ENCODE results near the gene CC2D1A. TPM values are rescaled to one million over a fixed set of nuclear protein-coding genes. Genes with fewer than 3 reads are reported as not detected.

CC2D1A gene
- total RNA-seq, 1 experiment from 2014 or later, result 67.7 TPM

GRCh38 chr19:13866463-13867046, 39.4 kb upstream of the CC2D1A start:
- peak overlapping the region; percentile 100 for H3K4me2 ChIP-seq (ENCODE audit: low read length)
- no peak for TF ChIP-seq EZH2 (IDR thresholded peaks at IDR 0.05; ENCODE audit: low read length, unreplicated experiment)
- TF ChIP-seq EZH2phosphoT487 (IDR thresholded peaks at IDR 0.05; ENCODE audit: borderline replicate concordance, low read length), result no peak
- TF ChIP-seq, protein P1, sequence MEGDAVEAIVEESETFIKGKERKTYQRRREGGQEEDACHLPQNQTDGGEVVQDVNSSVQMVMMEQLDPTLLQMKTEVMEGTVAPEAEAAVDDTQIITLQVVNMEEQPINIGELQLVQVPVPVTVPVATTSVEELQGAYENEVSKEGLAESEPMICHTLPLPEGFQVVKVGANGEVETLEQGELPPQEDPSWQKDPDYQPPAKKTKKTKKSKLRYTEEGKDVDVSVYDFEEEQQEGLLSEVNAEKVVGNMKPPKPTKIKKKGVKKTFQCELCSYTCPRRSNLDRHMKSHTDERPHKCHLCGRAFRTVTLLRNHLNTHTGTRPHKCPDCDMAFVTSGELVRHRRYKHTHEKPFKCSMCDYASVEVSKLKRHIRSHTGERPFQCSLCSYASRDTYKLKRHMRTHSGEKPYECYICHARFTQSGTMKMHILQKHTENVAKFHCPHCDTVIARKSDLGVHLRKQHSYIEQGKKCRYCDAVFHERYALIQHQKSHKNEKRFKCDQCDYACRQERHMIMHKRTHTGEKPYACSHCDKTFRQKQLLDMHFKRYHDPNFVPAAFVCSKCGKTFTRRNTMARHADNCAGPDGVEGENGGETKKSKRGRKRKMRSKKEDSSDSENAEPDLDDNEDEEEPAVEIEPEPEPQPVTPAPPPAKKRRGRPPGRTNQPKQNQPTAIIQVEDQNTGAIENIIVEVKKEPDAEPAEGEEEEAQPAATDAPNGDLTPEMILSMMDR (conservative IDR thresholded peaks at IDR 0.05; ENCODE audit: low read depth, low read length), result no peak
- TSS peak; percentile 21 for BruUV-seq (replicated peaks)

DNA sequence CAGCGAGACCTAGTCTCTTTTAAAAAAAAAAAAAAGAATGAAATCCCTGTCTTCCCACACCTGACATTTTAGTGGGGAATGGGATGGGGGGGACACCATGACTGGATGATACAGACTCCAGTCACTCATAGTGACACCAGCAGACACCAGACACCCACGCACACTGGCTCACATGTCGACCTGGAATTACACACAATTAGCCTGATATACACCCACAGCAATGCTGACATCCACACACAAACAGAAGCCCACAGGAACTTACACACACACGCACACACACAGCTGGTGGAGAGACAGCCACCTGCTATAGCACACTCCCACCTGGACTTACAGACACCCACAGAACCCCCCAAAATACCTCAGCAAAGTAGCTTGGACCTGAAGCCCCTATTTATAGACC, 37.3 kb upstream of the CC2D1A start:
- no peak for TF ChIP-seq EZH2phosphoT487 (IDR thresholded peaks at IDR 0.05; ENCODE audit: borderline replicate concordance, low read length)
- TF ChIP-seq EZH2 (IDR thresholded peaks at IDR 0.05; ENCODE audit: low read length, unreplicated experiment), result no peak
- TF ChIP-seq, protein P1 (conservative IDR thresholded peaks at IDR 0.05; ENCODE audit: low read depth, low read length), result no peak
- CTCF ChIA-PET, result no interaction called here
- intact Hi-C loops (cut with micrococcal nuclease), result no loop called here
- Histone ChIP-seq H3K27ac (ENCODE audit: low read length) (no peak overlapping the region), H3K36me3 (ENCODE audit: low read depth, low read length) (no peaks in the 10 kb centered on the region), H3K4me2 (ENCODE audit: low read length) (no peak overlapping the region), H3K4me1 (ENCODE audit: insufficient read depth, low read length) (no peaks in the 10 kb centered on the region; the same call in 1 of the 2 replicates), H3K79me2 (ENCODE audit: low read length) (no peaks in the 10 kb centered on the region), H3K9me3 (ENCODE audit: low read length) (no peaks in the 10 kb centered on the region), H2AFZ (ENCODE audit: low read length) (no peak overlapping the region), H3K9ac (ENCODE audit: low read length) (no peak overlapping the region), H3F3A (ENCODE audit: low read length, unreplicated experiment) (peaks cover 4% of the 10 kb centered on the region), H4K20me1 (ENCODE audit: low read length) (no peaks in the 10 kb centered on the region), H3K27me3 (ENCODE audit: low read length) (no peaks in the 10 kb centered on the region), H3K4me3 (ENCODE audit: low read length) (no peak overlapping the region), H3K9me2 (replicated peaks; ENCODE audit: low read length) (no peaks in the 10 kb centered on the region)
- no peak for DNase-seq
- BruUV-seq (replicated peaks), result no TSS peak
- ATAC-seq, result no peak
- POLR2A ChIA-PET (ENCODE audit: unreplicated experiment), result no interaction called here

More at GRCh38 chr19:13866463-13867046, 39.4 kb upstream of the CC2D1A start:
- Histone ChIP-seq H3K4me1 (ENCODE audit: insufficient read depth, low read length) (peaks cover 5% of the 10 kb centered on the region), H3K9me3 (ENCODE audit: low read length) (no peaks in the 10 kb centered on the region), H4K20me1 (ENCODE audit: low read length) (no peaks in the 10 kb centered on the region), H3K36me3 (ENCODE audit: low read depth, low read length) (no peaks in the 10 kb centered on the region), H3K79me2 (ENCODE audit: low read length) (no peaks in the 10 kb centered on the region), H3K4me3 (ENCODE audit: low read length) (peak overlapping the region; percentile 89), H3K9ac (ENCODE audit: low read length) (no peak overlapping the region), H3F3A (ENCODE audit: low read length, unreplicated experiment) (peaks cover 4% of the 10 kb centered on the region), H2AFZ (ENCODE audit: low read length) (peak overlapping the region; percentile 86; the same call in 1 of the 2 replicates), H3K27me3 (ENCODE audit: low read length) (no peaks in the 10 kb centered on the region), H3K9me2 (replicated peaks; ENCODE audit: low read length) (no peaks in the 10 kb centered on the region), H3K27ac (ENCODE audit: low read length) (no peak overlapping the region)
- ATAC-seq, result no peak
- ChIA-PET POLR2A (ENCODE audit: unreplicated experiment) (no interaction called here), CTCF (no interaction called here)
- DNase-seq, result no peak
- intact Hi-C loops (cut with micrococcal nuclease), result no loop called here

GRCh38 chr19:13869281-13869680, 36.7 kb upstream of the CC2D1A start:
- no peaks in the 10 kb centered on the region for H3K79me2 ChIP-seq (ENCODE audit: low read length)
- no peak for ATAC-seq
- intact Hi-C loops (cut with micrococcal nuclease), result no loop called here

More at GRCh38 chr19:13869281-13869680, 36.7 kb upstream of the CC2D1A start:
- BruUV-seq (replicated peaks), result no TSS peak
- H4K20me1 ChIP-seq (ENCODE audit: low read length), result no peaks in the 10 kb centered on the region
- H3K4me2 ChIP-seq (ENCODE audit: low read length), result no peak overlapping the region
- no peak for DNase-seq
- peaks cover 3% of the 10 kb centered on the region for H3F3A ChIP-seq (ENCODE audit: low read length, unreplicated experiment)
- no peaks in the 10 kb centered on the region for H3K36me3 ChIP-seq (ENCODE audit: low read depth, low read length)
- POLR2A ChIA-PET (ENCODE audit: unreplicated experiment), result no interaction called here
- TF ChIP-seq EZH2 (IDR thresholded peaks at IDR 0.05; ENCODE audit: low read length, unreplicated experiment), result no peak
- TF ChIP-seq EZH2phosphoT487 (IDR thresholded peaks at IDR 0.05; ENCODE audit: borderline replicate concordance, low read length), result no peak
- TF ChIP-seq, protein P1 (conservative IDR thresholded peaks at IDR 0.05; ENCODE audit: low read depth, low read length), result no peak
- CTCF ChIA-PET, result no interaction called here
- no peak overlapping the region for H3K4me3 ChIP-seq (ENCODE audit: low read length)
- H3K4me1 ChIP-seq (ENCODE audit: insufficient read depth, low read length), result no peaks in the 10 kb centered on the region; the same call in 1 of the 2 replicates
- H2AFZ ChIP-seq (ENCODE audit: low read length), result no peak overlapping the region
- H3K9ac ChIP-seq (ENCODE audit: low read length), result no peak overlapping the region
- no peak overlapping the region for H3K27ac ChIP-seq (ENCODE audit: low read length)
- no peaks in the 10 kb centered on the region for H3K9me2 ChIP-seq (replicated peaks; ENCODE audit: low read length)
- H3K27me3 ChIP-seq (ENCODE audit: low read length), result no peaks in the 10 kb centered on the region
- no peaks in the 10 kb centered on the region for H3K9me3 ChIP-seq (ENCODE audit: low read length)
